Effector memory CD8-positive, alpha-beta T cell (primary cell): Measurements from ENCODE around the gene MFAP4.

Experiments used
- ATAC-seq: fragments of 150-1000 bp; cut with Tn5 transposase; replicated peaks from 2 replicates; pipeline ENCODE4 v1.10.0; 2021; ENCODE audit warnings: mild to moderate bottlenecking, moderate library complexity
- DNase-seq, 3 experiments: peaks; one replicate each; pipeline ENCODE4 v3.0.0; 2021
- H3K27ac Mint-ChIP-seq, 2 donors: one replicate each; pipeline ENCODE4 v1.8.0; 2022; ENCODE audit warnings: mild to moderate bottlenecking in 2 of 2, mixed read lengths in 2 of 2, moderate library complexity in 2 of 2
- H3K27me3 Mint-ChIP-seq, 2 donors: one replicate each; pipeline ENCODE4 v1.8.0; 2022; ENCODE audit warnings: mixed read lengths in 2 of 2
- H3K36me3 Mint-ChIP-seq: one replicate; pipeline ENCODE4 v1.8.0; 2022; ENCODE audit warnings: mild to moderate bottlenecking, moderate library complexity, mixed read lengths; ENCODE audit not compliant: insufficient read depth
- H3K4me1 Mint-ChIP-seq, 2 donors: one replicate each; pipeline ENCODE4 v1.8.0; 2022; ENCODE audit warnings: low read depth in 2 of 2, mixed read lengths in 2 of 2
- H3K4me3 Mint-ChIP-seq, 2 donors: one replicate each; pipeline ENCODE4 v1.8.0; 2022; ENCODE audit warnings: mild to moderate bottlenecking in 2 of 2, mixed read lengths in 2 of 2, moderate library complexity in 2 of 2
- H3K9me3 Mint-ChIP-seq, 2 donors: one replicate each; pipeline ENCODE4 v1.8.0; 2022; ENCODE audit warnings: mixed read lengths in 2 of 2

Gene MFAP4

GRCh38 chr17:19404264-19404663 is 17.3 kb upstream of the MFAP4 start:
- ATAC-seq: no peak
- Mint-ChIP-seq H3K27me3 (no peaks in the 10 kb centered on the region), H3K27ac (no peak overlapping the region), H3K36me3 (no peaks in the 10 kb centered on the region), H3K4me1 (no peaks in the 10 kb centered on the region), H3K9me3 (no peaks in the 10 kb centered on the region), H3K4me3 (no peak overlapping the region)
- no peak for DNase-seq

GRCh38 chr17:19403021-19403420 is 16.0 kb upstream of the MFAP4 start:
- Mint-ChIP-seq H3K27me3 (no peaks in the 10 kb centered on the region), H3K9me3 (no peaks in the 10 kb centered on the region), H3K27ac (no peak overlapping the region)

GRCh38 chr17:19402171-19402570 is 15.2 kb upstream of the MFAP4 start:
- Mint-ChIP-seq H3K4me1 (no peaks in the 10 kb centered on the region), H3K36me3 (no peaks in the 10 kb centered on the region), H3K9me3 (no peaks in the 10 kb centered on the region), H3K4me3 (no peak overlapping the region), H3K27me3 (no peaks in the 10 kb centered on the region), H3K27ac (no peak overlapping the region)
- no peak for ATAC-seq
- no peak for DNase-seq

More at GRCh38 chr17:19403021-19403420, 16.0 kb upstream of the MFAP4 start:
- Mint-ChIP-seq H3K4me3 (no peak overlapping the region), H3K36me3 (no peaks in the 10 kb centered on the region), H3K4me1 (no peaks in the 10 kb centered on the region)
- ATAC-seq: no peak
- DNase-seq: no peak

GRCh38 chr17:19401321-19402010 is 14.5 kb upstream of the MFAP4 start:
- no peaks in the 10 kb centered on the region for H3K36me3 Mint-ChIP-seq
- DNase-seq (no peak), ATAC-seq (no peak)
- H3K9me3 Mint-ChIP-seq: no peaks in the 10 kb centered on the region
- no peaks in the 10 kb centered on the region for H3K4me1 Mint-ChIP-seq
- H3K27me3 Mint-ChIP-seq: no peaks in the 10 kb centered on the region
- H3K4me3 Mint-ChIP-seq: no peak overlapping the region
- no peak overlapping the region for H3K27ac Mint-ChIP-seq

- no peaks in the 10 kb centered on the region for H3K27me3 Mint-ChIP-seq
- DNase-seq (no peak), ATAC-seq (no peak)
- H3K27ac Mint-ChIP-seq: no peak overlapping the region
- H3K9me3 Mint-ChIP-seq: no peaks in the 10 kb centered on the region
- H3K36me3 Mint-ChIP-seq: no peaks in the 10 kb centered on the region
- no peak overlapping the region for H3K4me3 Mint-ChIP-seq
- no peaks in the 10 kb centered on the region for H3K4me1 Mint-ChIP-seq
These were observed 12.9 kb upstream of the MFAP4 start for GRCh38 chr17:19399750-19400450.

- Mint-ChIP-seq H3K4me1 (no peaks in the 10 kb centered on the region), H3K27me3 (no peaks in the 10 kb centered on the region), H3K36me3 (no peaks in the 10 kb centered on the region), H3K4me3 (no peak overlapping the region), H3K9me3 (no peaks in the 10 kb centered on the region), H3K27ac (no peak overlapping the region)
- DNase-seq (no peak), ATAC-seq (no peak)
These were observed 11.6 kb upstream of the MFAP4 start for GRCh38 chr17:19398301-19399181.

- H3K27ac Mint-ChIP-seq: no peak overlapping the region
- no peak for ATAC-seq
These were observed 10.6 kb upstream of the MFAP4 start for GRCh38 chr17:19397556-19398041.

GRCh38 chr17:19392303-19392702 is 5.3 kb upstream of the MFAP4 start:
- Mint-ChIP-seq H3K4me1 (peaks cover 3 to 4% of the 10 kb centered on the region in 2 donors), H3K9me3 (no peaks in the 10 kb centered on the region), H3K27ac (no peak overlapping the region), H3K27me3 (no peaks in the 10 kb centered on the region), H3K36me3 (no peaks in the 10 kb centered on the region), H3K4me3 (no peak overlapping the region)
- DNase-seq (no peak), ATAC-seq (no peak)

More at GRCh38 chr17:19397556-19398041, 10.6 kb upstream of the MFAP4 start:
- no peak for DNase-seq
- Mint-ChIP-seq H3K27me3 (no peaks in the 10 kb centered on the region), H3K4me3 (no peak overlapping the region), H3K4me1 (no peaks in the 10 kb centered on the region), H3K9me3 (no peaks in the 10 kb centered on the region), H3K36me3 (no peaks in the 10 kb centered on the region)

- H3K4me3 Mint-ChIP-seq: no peak overlapping the region
- no peak overlapping the region for H3K27ac Mint-ChIP-seq
- H3K9me3 Mint-ChIP-seq: no peaks in the 10 kb centered on the region
- ATAC-seq (no peak), DNase-seq (no peak)
- H3K27me3 Mint-ChIP-seq: no peaks in the 10 kb centered on the region
- H3K36me3 Mint-ChIP-seq: no peaks in the 10 kb centered on the region
- peaks cover 4% of the 10 kb centered on the region in 2 donors for H3K4me1 Mint-ChIP-seq
These were observed 4.4 kb upstream of the MFAP4 start for GRCh38 chr17:19391432-19391831.

- Mint-ChIP-seq H3K9me3 (no peaks in the 10 kb centered on the region), H3K4me1 (peaks cover 4 to 5% of the 10 kb centered on the region in 2 donors)
These were observed 4.0 kb upstream of the MFAP4 start for GRCh38 chr17:19390951-19391350.

GRCh38 chr17:19388791-19389785 is 2.1 kb upstream of the MFAP4 start:
- H3K27me3 Mint-ChIP-seq: no peaks in the 10 kb centered on the region
- no peak overlapping the region for H3K4me3 Mint-ChIP-seq
- no peak for ATAC-seq
- no peak for DNase-seq
- H3K27ac Mint-ChIP-seq: peak overlapping the region; percentile 31 to 66
- H3K36me3 Mint-ChIP-seq: peaks cover 3% of the 10 kb centered on the region
- no peaks in the 10 kb centered on the region for H3K9me3 Mint-ChIP-seq
- H3K4me1 Mint-ChIP-seq: peaks cover 11 to 12% of the 10 kb centered on the region in 2 donors

More at GRCh38 chr17:19390951-19391350, 4.0 kb upstream of the MFAP4 start:
- no peak for DNase-seq
- Mint-ChIP-seq H3K36me3 (no peaks in the 10 kb centered on the region), H3K27ac (no peak overlapping the region), H3K27me3 (no peaks in the 10 kb centered on the region), H3K4me3 (no peak overlapping the region)
- ATAC-seq: no peak

- peaks cover 6% of the 10 kb centered on the region for H3K36me3 Mint-ChIP-seq
- H3K4me1 Mint-ChIP-seq: peaks cover 12 to 16% of the 10 kb centered on the region in 2 donors
- peak overlapping the region; percentile 69 to 75 for H3K27ac Mint-ChIP-seq
- no peaks in the 10 kb centered on the region for H3K27me3 Mint-ChIP-seq
- ATAC-seq (no peak), DNase-seq (no peak)
- H3K9me3 Mint-ChIP-seq: no peaks in the 10 kb centered on the region
- H3K4me3 Mint-ChIP-seq: no peak overlapping the region
These were observed 1.0 kb upstream of the MFAP4 start for GRCh38 chr17:19387921-19388521.
